Neural crest cell (in vitro differentiated cells): ENCODE measurements around the gene AKAP13. TPM values are rescaled to one million over a fixed set of nuclear protein-coding genes. Genes with fewer than 3 reads are reported as not detected.

ENCODE experiments used
- DNase-seq: peaks from one replicate; pipeline ENCODE4 v3.0.0; 2021; ENCODE audit warnings: low read depth, mixed read lengths, low spot score
- H3K27ac Mint-ChIP-seq: one replicate; pipeline ENCODE4 v1.8.0; 2021; ENCODE audit warnings: mild to moderate bottlenecking, mixed read lengths; ENCODE audit not compliant: unreplicated experiment
- H3K27me3 Mint-ChIP-seq: 2 replicates; pipeline ENCODE4 v1.8.0; 2021; ENCODE audit warnings: low read depth, mild to moderate bottlenecking, mixed read lengths
- H3K36me3 Mint-ChIP-seq: 2 replicates; pipeline ENCODE4 v1.8.0; 2021; ENCODE audit warnings: low read depth, mild to moderate bottlenecking, mixed read lengths
- H3K4me1 Mint-ChIP-seq: 2 replicates; pipeline ENCODE4 v1.8.0; 2021; ENCODE audit warnings: mixed read lengths
- H3K4me3 Mint-ChIP-seq: one replicate; pipeline ENCODE4 v1.8.0; 2021; ENCODE audit warnings: mild to moderate bottlenecking, mixed read lengths
- H3K9me3 Mint-ChIP-seq: 2 replicates; pipeline ENCODE4 v1.8.0; 2021; ENCODE audit warnings: mixed read lengths
- total RNA-seq: library from RNA; stranded (reverse); gene quantifications from 2 replicates; pipeline ENCODE4 v1.2.1, GENCODE V29; 2021
- TF ChIP-seq, protein P1 (sequence below): fragments of 200-600 bp; sonication (generic); conservative IDR thresholded peaks from 2 replicates; pipeline ENCODE4 v1.5.0; 2021; ENCODE audit warnings: antibody characterized with exemption, mild to moderate bottlenecking

Gene AKAP13
- total RNA-seq, 1 donor from 2014 or later: 81.3 TPM

DNA sequence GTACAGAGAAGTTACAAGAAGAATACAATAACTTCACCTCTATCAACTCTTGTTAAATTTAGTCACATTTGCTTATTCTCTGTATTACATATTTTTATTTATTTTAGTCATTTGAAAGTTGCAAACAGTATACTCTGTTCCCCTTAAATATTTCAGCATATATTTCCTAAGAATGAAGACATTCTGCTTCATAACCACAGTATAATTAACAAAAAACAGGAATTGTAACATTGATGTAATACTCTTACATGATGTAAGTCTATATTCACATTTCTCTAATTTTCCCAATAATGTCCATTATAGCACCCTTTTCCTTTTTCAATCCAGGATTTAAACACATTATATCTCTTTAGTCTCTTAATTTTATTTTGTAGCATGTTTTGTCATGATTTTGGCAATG lies 112.0 kb downstream of the AKAP13 start:
- Mint-ChIP-seq H3K9me3 (no peaks in the 10 kb centered on the region), H3K27me3 (no peaks in the 10 kb centered on the region), H3K36me3 (no peaks in the 10 kb centered on the region), H3K27ac (no peak overlapping the region), H3K4me3 (no peak overlapping the region), H3K4me1 (peaks cover 37% of the 10 kb centered on the region)
- TF ChIP-seq, protein P1, sequence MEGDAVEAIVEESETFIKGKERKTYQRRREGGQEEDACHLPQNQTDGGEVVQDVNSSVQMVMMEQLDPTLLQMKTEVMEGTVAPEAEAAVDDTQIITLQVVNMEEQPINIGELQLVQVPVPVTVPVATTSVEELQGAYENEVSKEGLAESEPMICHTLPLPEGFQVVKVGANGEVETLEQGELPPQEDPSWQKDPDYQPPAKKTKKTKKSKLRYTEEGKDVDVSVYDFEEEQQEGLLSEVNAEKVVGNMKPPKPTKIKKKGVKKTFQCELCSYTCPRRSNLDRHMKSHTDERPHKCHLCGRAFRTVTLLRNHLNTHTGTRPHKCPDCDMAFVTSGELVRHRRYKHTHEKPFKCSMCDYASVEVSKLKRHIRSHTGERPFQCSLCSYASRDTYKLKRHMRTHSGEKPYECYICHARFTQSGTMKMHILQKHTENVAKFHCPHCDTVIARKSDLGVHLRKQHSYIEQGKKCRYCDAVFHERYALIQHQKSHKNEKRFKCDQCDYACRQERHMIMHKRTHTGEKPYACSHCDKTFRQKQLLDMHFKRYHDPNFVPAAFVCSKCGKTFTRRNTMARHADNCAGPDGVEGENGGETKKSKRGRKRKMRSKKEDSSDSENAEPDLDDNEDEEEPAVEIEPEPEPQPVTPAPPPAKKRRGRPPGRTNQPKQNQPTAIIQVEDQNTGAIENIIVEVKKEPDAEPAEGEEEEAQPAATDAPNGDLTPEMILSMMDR: no peak
- no peak for DNase-seq

DNA sequence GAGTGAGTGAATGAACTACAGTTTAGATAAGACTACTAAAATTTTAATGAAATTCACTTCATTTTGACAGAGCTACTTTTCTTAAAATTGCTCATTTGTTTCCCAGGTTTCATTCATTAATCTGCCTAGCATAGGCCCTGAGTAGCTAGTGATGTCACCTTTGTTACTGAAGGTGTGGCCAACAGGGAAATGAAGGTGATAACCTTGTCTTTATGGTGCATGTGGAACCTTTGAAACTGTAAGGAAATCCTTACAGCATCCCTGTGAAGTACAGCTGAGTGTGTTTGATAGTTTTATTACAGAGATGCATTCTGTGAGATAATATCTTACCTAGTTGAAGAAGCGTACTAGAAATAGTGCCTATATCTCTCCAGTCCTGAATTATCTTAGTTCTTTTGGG lies 112.9 kb downstream of the AKAP13 start:
- TF ChIP-seq, protein P1: no peak
- H3K36me3 Mint-ChIP-seq: no peaks in the 10 kb centered on the region
- H3K27ac Mint-ChIP-seq: no peak overlapping the region
- no peak for DNase-seq
- no peaks in the 10 kb centered on the region for H3K27me3 Mint-ChIP-seq
- H3K9me3 Mint-ChIP-seq: no peaks in the 10 kb centered on the region
- H3K4me1 Mint-ChIP-seq: peaks cover 40% of the 10 kb centered on the region
- H3K4me3 Mint-ChIP-seq: no peak overlapping the region

DNA sequence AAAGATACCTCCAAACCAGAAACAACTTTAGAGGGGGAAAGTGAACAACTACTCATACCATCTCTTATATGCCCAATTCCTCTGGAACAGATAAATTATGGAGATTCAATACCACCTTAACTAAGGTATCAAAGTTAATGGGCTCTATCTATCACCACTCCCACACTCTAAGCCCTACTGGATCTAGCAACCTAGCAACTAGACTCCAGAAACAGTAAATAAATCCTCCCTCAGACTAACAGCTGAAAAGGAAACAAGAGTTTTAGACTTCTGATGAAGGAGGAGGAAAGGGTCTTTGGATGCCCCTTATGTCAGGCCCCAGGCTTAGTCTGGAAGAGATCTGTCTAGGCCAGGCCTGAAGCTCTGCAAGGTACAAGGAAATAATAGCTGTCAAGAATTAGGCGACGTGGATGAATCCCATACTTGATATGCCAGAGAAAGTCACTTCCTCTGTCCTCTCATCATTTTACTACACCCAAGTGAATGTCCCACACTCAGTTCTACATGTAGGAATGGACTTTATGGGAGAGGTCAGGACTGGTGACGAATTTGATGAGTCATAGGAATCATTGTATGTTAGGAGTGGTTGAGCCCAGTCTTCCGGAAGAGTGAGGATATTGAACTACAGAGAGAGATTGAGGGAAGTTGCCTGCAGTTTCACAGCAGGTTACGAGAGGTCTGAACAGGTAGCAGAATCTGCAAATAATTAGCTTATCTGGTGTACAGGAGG lies 113.8 kb downstream of the AKAP13 start:
- Mint-ChIP-seq H3K9me3 (no peaks in the 10 kb centered on the region), H3K27me3 (no peaks in the 10 kb centered on the region), H3K27ac (no peak overlapping the region), H3K36me3 (no peaks in the 10 kb centered on the region), H3K4me1 (peaks cover 37% of the 10 kb centered on the region), H3K4me3 (no peak overlapping the region)
- TF ChIP-seq, protein P1: no peak
- DNase-seq: no peak

DNA sequence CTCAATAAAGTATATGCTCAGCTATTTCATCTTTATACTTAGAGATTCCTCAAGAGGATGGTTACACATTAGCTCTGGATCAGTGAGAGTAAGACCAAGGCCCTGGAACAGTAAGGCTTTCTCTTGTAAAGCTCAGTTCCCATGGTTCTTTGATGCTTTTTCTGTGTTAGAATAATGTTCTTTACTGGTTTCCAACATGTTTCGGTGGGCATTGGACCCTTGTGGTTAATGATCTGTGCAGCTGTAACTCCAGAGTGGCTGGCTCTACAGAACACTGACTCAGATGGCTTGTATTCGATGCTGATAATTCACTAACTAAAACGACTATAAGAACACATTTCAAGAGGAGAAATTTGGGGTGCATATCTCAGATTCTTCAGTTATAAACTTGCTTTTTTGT lies 114.7 kb downstream of the AKAP13 start:
- peaks cover 39% of the 10 kb centered on the region for H3K4me1 Mint-ChIP-seq
- no peak for DNase-seq
- no peaks in the 10 kb centered on the region for H3K36me3 Mint-ChIP-seq
- no peaks in the 10 kb centered on the region for H3K27me3 Mint-ChIP-seq
- TF ChIP-seq, protein P1: no peak
- no peaks in the 10 kb centered on the region for H3K9me3 Mint-ChIP-seq
- H3K27ac Mint-ChIP-seq: no peak overlapping the region
- H3K4me3 Mint-ChIP-seq: no peak overlapping the region

DNA sequence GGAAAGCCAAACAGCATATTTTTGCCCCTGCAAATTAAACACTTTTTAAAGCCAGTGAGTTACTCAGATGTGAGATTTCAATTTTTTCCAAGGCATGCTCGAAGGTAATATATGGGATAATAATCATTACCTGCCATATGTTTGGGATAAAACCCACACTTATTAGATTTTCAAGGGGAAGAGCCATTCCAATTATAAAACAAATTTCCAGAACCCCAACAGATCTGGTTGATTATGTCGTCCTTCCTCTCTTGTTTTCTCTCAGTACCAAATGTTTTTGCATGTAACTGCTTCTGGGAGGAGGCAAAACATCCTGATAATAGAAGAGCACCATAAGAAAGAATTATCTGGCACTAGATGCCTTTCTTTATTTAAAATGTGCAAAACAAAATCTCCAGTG lies 115.1 kb downstream of the AKAP13 start:
- no peaks in the 10 kb centered on the region for H3K36me3 Mint-ChIP-seq
- TF ChIP-seq, protein P1: no peak
- no peak for DNase-seq
- H3K9me3 Mint-ChIP-seq: no peaks in the 10 kb centered on the region
- H3K27ac Mint-ChIP-seq: no peak overlapping the region
- no peak overlapping the region for H3K4me3 Mint-ChIP-seq
- no peaks in the 10 kb centered on the region for H3K27me3 Mint-ChIP-seq
- peaks cover 39% of the 10 kb centered on the region for H3K4me1 Mint-ChIP-seq
